Measurements from ENCODE around the gene NEDD4L.

GRCh38 chr18:58241877-58242276 is 197.9 kb downstream of the NEDD4L start:
- no peak for TF ChIP-seq KAT2A (conservative IDR thresholded peaks at IDR 0.05; ENCODE audit: control insufficient read depth, low read depth, low read length)
- TF ChIP-seq CTCF (IDR thresholded peaks at IDR 0.05 in 2 of 3, conservative IDR thresholded peaks at IDR 0.05 in 1 of 3; ENCODE audit: control insufficient read depth in 2 of 3, extremely low read depth in 1 of 3, insufficient read depth in 1 of 3, low read depth in 3 of 3, low read length in 3 of 3): no peak
- no peak for TF ChIP-seq HDAC6 (IDR thresholded peaks at IDR 0.05; ENCODE audit: unreplicated experiment)
- no peak for TF ChIP-seq EZH2 (IDR thresholded peaks at IDR 0.05; ENCODE audit: borderline replicate concordance, control insufficient read depth, low read depth, low read length)
- no peak for TF ChIP-seq BHLHE40 (IDR thresholded peaks at IDR 0.05; ENCODE audit: borderline replicate concordance in 1 of 2, low read depth in 2 of 2, low read length in 1 of 2)
- no peak for TF ChIP-seq EP300 (IDR thresholded peaks at IDR 0.05; ENCODE audit: borderline replicate concordance in 1 of 2, control insufficient read depth in 1 of 2, low read depth in 2 of 2, low read length in 2 of 2)
